SK-MEL-5 (cell line): ENCODE data around the gene CPNE4. TPM values are rescaled to one million over a fixed set of nuclear protein-coding genes. Genes with fewer than 3 reads are reported as not detected.
A peak's percentile ranks its signal among the peaks of the same experiment; 100 is the strongest.

Experiments used
- DNase-seq: peaks from one replicate; pipeline ENCODE4 v3.0.0-alpha.2; 2016; ENCODE audit warnings: low read depth, low spot score
- in situ Hi-C: cut with HindIII; loops from 2 replicates; pipeline ENCODE4 v1.10.0; 2016; ENCODE audit warnings: low sequenced_read_pairs, high pct_unique_total_duplicates, low pct_unique_long_range_greater_than_20kb
- total RNA-seq: library from RNA; depleted of rRNA; stranded (reverse); fragments of >200 nt; shearing (Covaris generic); gene quantifications from 2 replicates; pipeline ENCODE4 v1.2.3, GENCODE V29; 2014

Gene CPNE4
- total RNA-seq, 1 experiment from 2014 or later = not detected

- in situ Hi-C loops = no loop called here
These were observed 329.2 kb downstream of the CPNE4 start for GRCh38 chr3:131705558-131706051.

GRCh38 chr3:131705099-131705498, 329.7 kb downstream of the CPNE4 start:
- in situ Hi-C loops = no loop called here
- no peak for DNase-seq

More at GRCh38 chr3:131705558-131706051, 329.2 kb downstream of the CPNE4 start:
- DNase-seq = no peak

- no peak for DNase-seq
- in situ Hi-C loops = no loop called here
These were observed 330.7 kb downstream of the CPNE4 start for GRCh38 chr3:131704098-131704497.

- no peak for DNase-seq
- in situ Hi-C loops = no loop called here
These were observed 332.7 kb downstream of the CPNE4 start for GRCh38 chr3:131702146-131702545.

GRCh38 chr3:131701153-131701770, 333.6 kb downstream of the CPNE4 start:
- in situ Hi-C loops = no loop called here

GRCh38 chr3:131699001-131699400, 335.8 kb downstream of the CPNE4 start:
- DNase-seq = no peak
- in situ Hi-C loops = no loop called here

More at GRCh38 chr3:131701153-131701770, 333.6 kb downstream of the CPNE4 start:
- no peak for DNase-seq

- in situ Hi-C loops = no loop called here
- no peak for DNase-seq
These were observed 340.4 kb downstream of the CPNE4 start for GRCh38 chr3:131694376-131694775.

- in situ Hi-C loops = no loop called here
These were observed 342.5 kb downstream of the CPNE4 start for GRCh38 chr3:131692356-131692755.

GRCh38 chr3:131690800-131691199, 344.0 kb downstream of the CPNE4 start:
- in situ Hi-C loops = no loop called here
- no peak for DNase-seq

More at GRCh38 chr3:131692356-131692755, 342.5 kb downstream of the CPNE4 start:
- no peak for DNase-seq

- no peak for DNase-seq
- in situ Hi-C loops = no loop called here
These were observed 346.4 kb downstream of the CPNE4 start for GRCh38 chr3:131688370-131688769.

- DNase-seq = no peak
- in situ Hi-C loops = no loop called here
These were observed 365.2 kb downstream of the CPNE4 start for GRCh38 chr3:131669600-131669999.

- no peak for DNase-seq
- in situ Hi-C loops = no loop called here
These were observed 376.0 kb downstream of the CPNE4 start for GRCh38 chr3:131658771-131659170.

GRCh38 chr3:131658115-131658514, 376.7 kb downstream of the CPNE4 start:
- peak; percentile 7 for DNase-seq
- in situ Hi-C loops = no loop called here

- in situ Hi-C loops = no loop called here
- DNase-seq = no peak
These were observed 379.6 kb downstream of the CPNE4 start for GRCh38 chr3:131655070-131655690.

GRCh38 chr3:131645638-131646037, 389.2 kb downstream of the CPNE4 start:
- DNase-seq = no peak

GRCh38 chr3:131636266-131636775, 398.5 kb downstream of the CPNE4 start:
- in situ Hi-C loops = no loop called here
- DNase-seq = no peak

More at GRCh38 chr3:131645638-131646037, 389.2 kb downstream of the CPNE4 start:
- in situ Hi-C loops = no loop called here

GRCh38 chr3:131630807-131631206, 404.0 kb downstream of the CPNE4 start:
- in situ Hi-C loops = no loop called here
- DNase-seq = no peak

GRCh38 chr3:131630097-131630496, 404.7 kb downstream of the CPNE4 start:
- in situ Hi-C loops = no loop called here
- DNase-seq = no peak

GRCh38 chr3:131623431-131623830, 411.4 kb downstream of the CPNE4 start:
- in situ Hi-C loops = no loop called here
- DNase-seq = no peak
